Pancreas (tissue), 10 donors: ENCODE measurements around the gene DDX43. TPM values are rescaled to one million over a fixed set of nuclear protein-coding genes. Genes with fewer than 3 reads are reported as not detected.
A peak's percentile ranks its signal among the peaks of the same experiment; 100 is the strongest.
"Not testable (repeated sequence)": the region's sequence is repeated elsewhere in the genome, so short reads cannot be mapped to it uniquely, and the experiment has no call there.

Experiments
- ATAC-seq, 4 donors: fragments of 200-7000 bp; cut with Tn5 transposase; one replicate each; pipeline versions ENCODE4 v1.8.0 to v1.9.1; 2020; ENCODE audit warnings: mild to moderate bottlenecking in 4 of 4, moderate library complexity in 4 of 4
- DNase-seq, 6 donors: peaks; one replicate each; pipeline ENCODE4 v3.0.0-alpha.2; 2020
- FAIRE-seq: peaks from 2 replicates; lab custom pipeline; 2012; peaks lifted over from hg19 to GRCh38; lab: Jason Lieb, UNC
- H3K27ac ChIP-seq, 4 donors: fragments of 200-600 bp; sonication (generic); 1 replicate in 3 of 4; 2 replicates in 1 of 4; pipeline versions ENCODE4 v1.5.0 to v1.8.0; 2020
- H3K27me3 ChIP-seq, 4 donors: fragments of 200-600 bp; one replicate each; pipeline ENCODE4 v1.8.0; 2021
- H3K36me3 ChIP-seq, 3 donors: fragments of 200-600 bp; sonication (generic) in 1 of 3; one replicate each; pipeline versions ENCODE4 v1.5.0 to v1.8.0; 2020 to 2021
- H3K4me1 ChIP-seq, 3 donors: fragments of 200-600 bp; one replicate each; pipeline ENCODE4 v1.8.0; 2021
- H3K4me3 ChIP-seq, 4 donors: fragments of 200-600 bp; sonication (generic) in 2 of 4; one replicate each; pipeline versions ENCODE4 v1.5.0 to v1.8.0; 2020 to 2021
- H3K9me3 ChIP-seq, 4 donors: fragments of 200-600 bp; one replicate each; pipeline ENCODE4 v1.8.0; 2021
- WGBS, 2 donors: extraction: QIAGEN DNeasy Blood & Tissue Kit; methylation state at CpG; one replicate each; pipeline ENCODE4 v1.1.7; 2013; 5-methylcytosine and 5-hydroxymethylcytosine counted together
- intact Hi-C, 3 donors: fragments of 100-400 bp; cut with DNase I; formaldehyde crosslinking; loops; one replicate each; pipeline versions ENCODE4 v1.11.1 to v1.14.2; 2022
- polyA plus RNA-seq, 2 donors: library from polyadenylated mRNA; stranded (reverse); fragments of 200-250 nt; gene quantifications; one replicate each; pipeline ENCODE4 v1.2.3, GENCODE V29; 2013
- total RNA-seq, 6 donors: library from RNA; stranded (reverse); fragmentation: NEBNext Ultra II Directional in 4 of 6; extraction: Animal tissue kit (Norgen Biotek cat#: 25700) in 4 of 6; gene quantifications; one replicate each; pipeline versions ENCODE4 v1.2.1 to v1.2.4, GENCODE V29; 2021 to 2023
- TF ChIP-seq, protein P1 (sequence below), 4 donors: fragments of 200-600 bp; sonication (generic) in 3 of 4; IDR thresholded peaks; one replicate each; pipeline versions ENCODE4 v1.5.0 to v1.8.0; 2021; ENCODE audit warnings: antibody characterized with exemption in 4 of 4
- donor health status: healthy with polysubstance abuse.
- donor health status: DM: no; HTN: no; CAD: no; lungs with moderate emphysema.
- donor health status: DM: no; HTN: no; CAD: no.
- donor health status: control.
- donor health status: control.
- donor health status: Bipolar disorder and iron deficiency.
- donor health status: DM: yes; HTN: yes; CAD: no.
- donor health status: DM: no; HTN: no; CAD: no.
- donor health status: DM: no; HTN: no; CAD: no.
- donor health status: DM: yes; HTN: yes; CAD: no.

The DDX43 gene
- total and polyA plus RNA-seq, 8 donors: 0.28 to 1.6 (median 0.55) TPM; not detected in 1

DNA sequence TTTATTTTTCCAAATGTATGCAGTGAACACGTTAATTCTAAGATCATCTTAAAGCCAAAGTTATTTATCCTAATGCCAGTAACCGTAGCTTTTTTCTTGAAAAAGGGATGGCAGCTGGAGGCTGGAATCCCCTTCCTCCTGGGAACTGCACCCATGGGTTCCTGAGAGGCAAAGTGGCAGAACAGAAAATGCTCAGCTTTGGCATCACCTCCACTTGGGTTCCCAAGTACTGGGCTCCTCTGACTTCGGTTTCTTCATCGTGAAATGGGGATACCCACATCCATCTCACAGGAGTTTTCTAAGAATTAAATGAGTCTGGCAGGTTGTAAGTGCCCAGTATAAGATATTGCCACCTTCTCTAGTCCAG, 6.2 kb upstream of the DDX43 start:
- Histone ChIP-seq H3K9me3 (no peaks in the 10 kb centered on the region), H3K36me3 (no peaks in the 10 kb centered on the region), H3K27ac (peak overlapping the region in 1 of 4 donors; percentile 17), H3K4me3 (peak overlapping the region in 3 of 4 donors; percentile 26 to 52 (median 47)), H3K27me3 (no peaks in the 10 kb centered on the region), H3K4me1 (no peaks in the 10 kb centered on the region)
- ATAC-seq: peak; percentile 15 to 51 (median 46)
- TF ChIP-seq, protein P1, sequence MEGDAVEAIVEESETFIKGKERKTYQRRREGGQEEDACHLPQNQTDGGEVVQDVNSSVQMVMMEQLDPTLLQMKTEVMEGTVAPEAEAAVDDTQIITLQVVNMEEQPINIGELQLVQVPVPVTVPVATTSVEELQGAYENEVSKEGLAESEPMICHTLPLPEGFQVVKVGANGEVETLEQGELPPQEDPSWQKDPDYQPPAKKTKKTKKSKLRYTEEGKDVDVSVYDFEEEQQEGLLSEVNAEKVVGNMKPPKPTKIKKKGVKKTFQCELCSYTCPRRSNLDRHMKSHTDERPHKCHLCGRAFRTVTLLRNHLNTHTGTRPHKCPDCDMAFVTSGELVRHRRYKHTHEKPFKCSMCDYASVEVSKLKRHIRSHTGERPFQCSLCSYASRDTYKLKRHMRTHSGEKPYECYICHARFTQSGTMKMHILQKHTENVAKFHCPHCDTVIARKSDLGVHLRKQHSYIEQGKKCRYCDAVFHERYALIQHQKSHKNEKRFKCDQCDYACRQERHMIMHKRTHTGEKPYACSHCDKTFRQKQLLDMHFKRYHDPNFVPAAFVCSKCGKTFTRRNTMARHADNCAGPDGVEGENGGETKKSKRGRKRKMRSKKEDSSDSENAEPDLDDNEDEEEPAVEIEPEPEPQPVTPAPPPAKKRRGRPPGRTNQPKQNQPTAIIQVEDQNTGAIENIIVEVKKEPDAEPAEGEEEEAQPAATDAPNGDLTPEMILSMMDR (IDR thresholded peaks at IDR 0.05): no peak
- WGBS, 2 donors: 28 to 37% methylated on average over 4 of the region's 4 CpGs
- no peak for DNase-seq
- intact Hi-C loops: no loop called here
- FAIRE-seq: no peak

DNA sequence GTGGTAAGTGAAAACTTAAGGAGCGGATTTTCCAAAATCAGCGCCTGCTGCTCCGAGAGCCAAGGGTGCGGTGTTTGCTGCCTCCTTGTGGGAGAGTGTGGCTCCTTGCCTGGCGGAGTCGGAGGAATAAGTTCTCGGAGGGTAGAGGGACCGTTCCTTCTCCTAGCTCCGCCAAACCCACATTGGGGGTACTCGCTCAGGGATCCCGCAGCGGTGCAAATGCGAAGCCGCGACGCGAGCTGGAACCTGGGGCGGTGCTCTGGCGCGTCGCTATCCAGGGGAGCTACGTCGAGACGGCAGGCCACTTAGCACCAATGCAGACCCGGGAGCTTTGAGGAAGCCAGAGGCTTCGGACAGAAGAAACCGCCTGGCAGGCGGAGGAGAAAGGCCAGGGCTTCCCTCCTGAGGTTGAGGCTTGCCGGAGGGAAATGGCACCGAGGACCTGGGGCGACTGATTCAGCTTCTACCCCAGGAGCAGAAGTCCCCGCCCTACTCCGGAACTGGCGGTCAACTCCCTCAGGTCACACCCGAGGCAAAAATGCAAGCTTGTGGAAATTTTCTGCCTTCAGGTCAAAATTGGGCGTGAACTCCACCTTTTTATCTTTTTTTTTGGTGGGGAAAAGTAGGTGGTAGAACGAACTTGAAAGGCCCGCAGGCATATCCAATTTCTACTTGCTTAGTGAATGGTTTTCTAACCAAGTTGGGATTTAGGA, 5.7 kb upstream of the DDX43 start:
- FAIRE-seq (no peak), ATAC-seq (peak; percentile 78 to 91 (median 90)), DNase-seq (peak; percentile 18 to 69 (median 48))
- TF ChIP-seq, protein P1 (IDR thresholded peaks at IDR 0.05): peak in 2 of 4 donors; percentile 33
- intact Hi-C loops: no loop called here
- Histone ChIP-seq H3K36me3 (no peaks in the 10 kb centered on the region), H3K27me3 (no peaks in the 10 kb centered on the region), H3K9me3 (no peaks in the 10 kb centered on the region), H3K4me1 (no peaks in the 10 kb centered on the region), H3K27ac (peak overlapping the region in 3 of 4 donors; percentile 17 to 22 (median 19)), H3K4me3 (peak overlapping the region; percentile 26 to 52 (median 38))
- 1 to 2% methylated on average over 37 to 38 of the region's 38 CpGs for WGBS, 2 donors

DNA sequence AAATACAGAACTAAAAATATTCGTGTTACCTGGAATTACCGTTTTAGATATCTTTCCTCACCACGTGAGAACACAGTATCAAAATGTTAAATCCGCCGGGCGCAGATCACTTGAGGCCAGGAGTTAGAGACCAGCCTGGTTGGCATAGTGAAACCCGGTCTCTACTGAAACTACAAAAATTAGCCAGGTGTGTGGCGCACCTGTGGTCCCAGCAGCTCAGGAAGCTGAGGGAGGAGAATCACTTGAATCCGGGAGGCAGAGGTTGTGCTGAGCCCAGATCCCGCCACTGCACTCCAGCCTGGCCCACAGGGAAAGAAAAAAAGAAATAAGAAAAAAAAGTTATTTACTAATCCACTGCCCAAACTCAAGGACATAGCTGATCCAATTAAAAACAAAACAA, 4.8 kb upstream of the DDX43 start:
- no peak for DNase-seq
- intact Hi-C loops: no loop called here
- Histone ChIP-seq H3K4me1 (no peaks in the 10 kb centered on the region), H3K36me3 (no peaks in the 10 kb centered on the region), H3K27me3 (no peaks in the 10 kb centered on the region), H3K4me3 (no peak overlapping the region), H3K9me3 (no peaks in the 10 kb centered on the region), H3K27ac (no peak overlapping the region)
- TF ChIP-seq, protein P1 (IDR thresholded peaks at IDR 0.05): no peak
- WGBS, 2 donors: 63 to 65% methylated on average over 10 of the region's 10 CpGs
- no peak for FAIRE-seq
- ATAC-seq: no peak

DNA sequence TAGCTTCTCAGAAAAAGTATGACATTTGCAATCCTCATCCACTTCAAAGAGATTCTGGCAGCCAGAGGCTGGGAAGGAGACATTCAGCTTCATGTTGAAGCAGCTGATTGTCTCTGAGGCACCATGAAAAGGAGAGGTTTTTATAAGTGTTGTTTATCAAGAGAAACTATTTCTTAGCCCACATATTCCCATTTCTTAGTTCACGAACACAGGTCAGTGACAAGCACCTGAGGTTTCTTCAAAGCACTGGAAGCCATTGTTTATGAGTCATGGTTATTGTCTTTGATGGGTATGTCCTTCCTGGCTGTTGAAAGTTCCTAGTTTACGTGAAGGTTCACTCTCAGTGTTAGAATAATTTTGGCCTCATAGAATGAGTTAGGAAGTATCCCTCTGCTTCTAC, 3.0 kb upstream of the DDX43 start:
- H3K36me3 ChIP-seq: no peaks in the 10 kb centered on the region
- H3K9me3 ChIP-seq: no peaks in the 10 kb centered on the region
- ATAC-seq (no peak), DNase-seq (no peak), FAIRE-seq (no peak)
- no peak overlapping the region for H3K27ac ChIP-seq
- H3K4me3 ChIP-seq: no peak overlapping the region
- WGBS, 2 donors: 84 to 90% methylated on average over 2 of the region's 2 CpGs
- intact Hi-C loops: no loop called here
- no peaks in the 10 kb centered on the region for H3K27me3 ChIP-seq
- TF ChIP-seq, protein P1 (IDR thresholded peaks at IDR 0.05): no peak
- no peaks in the 10 kb centered on the region for H3K4me1 ChIP-seq

DNA sequence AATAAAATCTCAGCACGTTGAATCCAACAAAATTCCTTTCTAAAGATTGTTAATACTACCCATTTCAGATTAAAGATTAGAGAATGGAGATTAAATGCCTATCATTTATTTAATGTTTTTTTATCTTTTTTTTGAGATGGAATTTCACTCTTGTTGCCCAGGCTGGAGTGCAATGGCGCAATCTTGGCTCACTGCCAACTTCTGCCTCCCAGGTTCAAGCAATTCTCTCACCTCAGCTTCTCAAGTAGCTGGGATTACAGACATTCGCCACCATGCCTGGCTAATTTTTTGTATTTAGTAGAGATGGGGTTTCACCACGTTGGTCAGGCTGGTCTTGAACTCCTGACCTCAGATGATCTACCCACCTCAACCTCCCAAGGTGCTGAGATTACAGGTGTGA, 2.4 kb upstream of the DDX43 start:
- H3K9me3 ChIP-seq, intact Hi-C loops, FAIRE-seq, DNase-seq, H3K27ac ChIP-seq, H3K36me3 ChIP-seq, ATAC-seq, H3K4me3 ChIP-seq, H3K4me1 ChIP-seq, H3K27me3 ChIP-seq: not testable (repeated sequence)
- WGBS, 2 donors: 46 to 55% methylated on average over 4 of the region's 4 CpGs
